ENCODE data around the gene GPC6.

The GPC6 gene

DNA sequence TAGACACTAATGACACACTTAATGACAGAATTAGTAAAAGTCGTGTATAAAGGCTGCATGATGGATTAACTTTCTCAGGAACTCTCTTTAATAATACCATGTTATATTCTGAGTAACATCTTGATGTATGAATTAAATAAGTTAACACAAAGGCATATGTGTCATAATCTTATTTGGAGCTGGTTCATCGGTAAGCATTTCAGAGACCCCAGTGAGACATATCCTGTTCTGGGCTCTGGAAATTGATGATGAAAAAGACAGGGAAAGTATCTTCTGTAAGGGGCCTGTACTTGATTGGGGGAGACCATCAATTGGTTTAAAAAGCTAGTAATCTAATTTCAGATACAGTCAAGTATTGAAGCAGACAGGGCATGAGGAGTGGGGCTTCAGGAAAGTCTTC lies 547.9 kb downstream of the GPC6 start:
- no peak overlapping the region for H3K27ac Mint-ChIP-seq
- no peak overlapping the region for H3K4me3 Mint-ChIP-seq
- H3K27me3 Mint-ChIP-seq (ENCODE audit: low read depth, poor library complexity) = no peaks in the 10 kb centered on the region
- TF ChIP-seq, protein P1, sequence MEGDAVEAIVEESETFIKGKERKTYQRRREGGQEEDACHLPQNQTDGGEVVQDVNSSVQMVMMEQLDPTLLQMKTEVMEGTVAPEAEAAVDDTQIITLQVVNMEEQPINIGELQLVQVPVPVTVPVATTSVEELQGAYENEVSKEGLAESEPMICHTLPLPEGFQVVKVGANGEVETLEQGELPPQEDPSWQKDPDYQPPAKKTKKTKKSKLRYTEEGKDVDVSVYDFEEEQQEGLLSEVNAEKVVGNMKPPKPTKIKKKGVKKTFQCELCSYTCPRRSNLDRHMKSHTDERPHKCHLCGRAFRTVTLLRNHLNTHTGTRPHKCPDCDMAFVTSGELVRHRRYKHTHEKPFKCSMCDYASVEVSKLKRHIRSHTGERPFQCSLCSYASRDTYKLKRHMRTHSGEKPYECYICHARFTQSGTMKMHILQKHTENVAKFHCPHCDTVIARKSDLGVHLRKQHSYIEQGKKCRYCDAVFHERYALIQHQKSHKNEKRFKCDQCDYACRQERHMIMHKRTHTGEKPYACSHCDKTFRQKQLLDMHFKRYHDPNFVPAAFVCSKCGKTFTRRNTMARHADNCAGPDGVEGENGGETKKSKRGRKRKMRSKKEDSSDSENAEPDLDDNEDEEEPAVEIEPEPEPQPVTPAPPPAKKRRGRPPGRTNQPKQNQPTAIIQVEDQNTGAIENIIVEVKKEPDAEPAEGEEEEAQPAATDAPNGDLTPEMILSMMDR (IDR thresholded peaks at IDR 0.05) = no peak
- H3K36me3 Mint-ChIP-seq (ENCODE audit: low read depth) = no peaks in the 10 kb centered on the region
- no peak for DNase-seq
- no peaks in the 10 kb centered on the region for H3K9me3 Mint-ChIP-seq
- peaks cover 23% of the 10 kb centered on the region for H3K4me1 Mint-ChIP-seq

DNA sequence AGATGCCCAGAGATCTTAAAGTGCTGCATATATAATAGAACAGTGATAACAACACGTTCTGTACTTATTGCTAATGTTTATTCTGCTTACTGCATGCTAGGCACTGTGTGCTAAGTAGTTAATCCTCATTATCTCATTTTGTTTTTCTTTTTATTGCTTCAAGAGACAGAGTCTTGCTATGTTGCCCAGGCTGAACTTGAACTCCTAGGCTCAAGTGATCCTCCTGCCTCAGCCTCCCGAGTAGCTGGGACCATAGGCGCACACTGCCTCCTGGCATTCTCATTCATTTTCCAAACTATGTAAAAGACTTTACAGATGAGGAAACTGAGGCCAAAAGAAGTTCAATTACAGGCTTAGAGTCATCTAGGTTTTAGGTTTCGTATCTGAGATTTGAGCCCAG lies 548.4 kb downstream of the GPC6 start:
- H3K27ac Mint-ChIP-seq = no peak overlapping the region
- no peaks in the 10 kb centered on the region for H3K27me3 Mint-ChIP-seq (ENCODE audit: low read depth, poor library complexity)
- no peaks in the 10 kb centered on the region for H3K9me3 Mint-ChIP-seq
- H3K4me3 Mint-ChIP-seq = no peak overlapping the region
- DNase-seq = no peak
- TF ChIP-seq, protein P1 (IDR thresholded peaks at IDR 0.05) = no peak
- no peaks in the 10 kb centered on the region for H3K36me3 Mint-ChIP-seq (ENCODE audit: low read depth)
- peaks cover 18% of the 10 kb centered on the region for H3K4me1 Mint-ChIP-seq

DNA sequence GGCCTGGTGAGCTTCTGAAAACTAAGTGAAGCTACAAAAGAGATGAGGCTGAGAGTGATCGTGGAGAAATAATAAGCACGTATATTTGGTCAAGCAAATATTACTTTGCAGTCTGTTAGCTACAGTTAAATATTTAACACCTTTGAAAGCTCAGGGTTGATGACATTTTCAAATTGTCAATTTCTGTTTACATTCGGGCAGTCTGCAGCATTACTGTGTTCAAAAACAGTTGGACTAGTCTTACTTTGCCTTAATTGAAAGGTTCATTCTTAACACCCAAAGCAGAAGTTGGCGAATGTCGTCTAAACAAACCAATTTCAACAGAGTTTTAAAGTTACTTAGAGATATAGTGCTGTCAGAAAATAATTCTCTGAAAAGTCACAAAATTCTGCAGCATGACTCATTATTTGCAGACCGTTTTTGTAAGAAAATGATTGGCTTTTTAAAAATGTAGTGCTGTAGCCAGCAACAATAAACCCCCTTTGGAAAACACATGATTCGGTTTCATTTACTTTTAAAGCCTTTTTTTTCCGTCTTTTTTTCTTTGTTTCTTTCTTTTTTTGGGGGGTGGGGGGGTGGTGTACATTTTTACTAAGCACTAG lies 549.0 kb downstream of the GPC6 start:
- H3K4me3 Mint-ChIP-seq = no peak overlapping the region
- H3K36me3 Mint-ChIP-seq (ENCODE audit: low read depth) = no peaks in the 10 kb centered on the region
- no peaks in the 10 kb centered on the region for H3K9me3 Mint-ChIP-seq
- no peak for DNase-seq
- no peak overlapping the region for H3K27ac Mint-ChIP-seq
- H3K27me3 Mint-ChIP-seq (ENCODE audit: low read depth, poor library complexity) = no peaks in the 10 kb centered on the region
- TF ChIP-seq, protein P1 (IDR thresholded peaks at IDR 0.05) = no peak
- H3K4me1 Mint-ChIP-seq = peaks cover 12% of the 10 kb centered on the region

DNA sequence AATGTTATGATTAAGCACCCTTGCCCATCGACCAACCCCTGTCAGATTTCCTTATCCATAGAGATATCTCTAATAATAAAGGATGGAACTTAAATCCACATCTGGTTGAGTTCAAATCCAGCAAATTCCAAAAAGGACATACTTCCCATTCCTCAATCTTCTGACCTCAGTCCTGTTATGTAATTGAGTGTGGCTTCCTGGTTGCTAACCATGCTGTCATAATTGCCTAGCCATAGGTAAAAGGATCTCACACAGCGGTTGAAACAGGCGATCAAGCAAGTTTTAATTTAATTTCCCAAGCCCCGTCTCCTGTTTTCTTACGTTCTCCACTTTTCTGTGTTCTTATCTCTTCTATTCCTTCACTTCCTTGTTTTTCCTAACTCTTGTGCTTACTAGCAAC lies 550.3 kb downstream of the GPC6 start:
- H3K4me1 Mint-ChIP-seq = no peaks in the 10 kb centered on the region
- H3K27me3 Mint-ChIP-seq (ENCODE audit: low read depth, poor library complexity) = no peaks in the 10 kb centered on the region
- H3K9me3 Mint-ChIP-seq = no peaks in the 10 kb centered on the region
- TF ChIP-seq, protein P1 (IDR thresholded peaks at IDR 0.05) = no peak
- no peak overlapping the region for H3K4me3 Mint-ChIP-seq
- no peaks in the 10 kb centered on the region for H3K36me3 Mint-ChIP-seq (ENCODE audit: low read depth)
- no peak overlapping the region for H3K27ac Mint-ChIP-seq
- no peak for DNase-seq

DNA sequence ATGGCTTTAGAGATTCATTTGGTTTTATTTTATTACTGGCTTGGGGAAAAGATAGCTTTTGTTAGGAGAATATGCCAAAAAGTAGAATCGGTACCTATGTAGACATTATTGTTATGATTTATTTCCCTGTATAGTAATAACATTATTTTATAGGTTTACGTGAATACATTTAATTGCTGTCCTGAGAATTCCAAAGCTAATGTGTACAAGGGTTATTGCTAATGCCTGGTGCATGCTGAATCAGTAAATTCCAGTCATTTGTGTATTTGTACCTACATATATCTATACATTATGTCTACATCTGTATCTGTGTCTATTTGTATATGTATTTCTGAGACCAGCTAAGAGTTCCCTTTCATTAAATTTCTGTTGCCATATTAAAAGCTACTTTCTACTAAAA lies 550.9 kb downstream of the GPC6 start:
- no peak overlapping the region for H3K27ac Mint-ChIP-seq
- no peak for DNase-seq
- no peak overlapping the region for H3K4me3 Mint-ChIP-seq
- H3K36me3 Mint-ChIP-seq (ENCODE audit: low read depth) = no peaks in the 10 kb centered on the region
- no peaks in the 10 kb centered on the region for H3K9me3 Mint-ChIP-seq
- no peaks in the 10 kb centered on the region for H3K4me1 Mint-ChIP-seq
- TF ChIP-seq, protein P1 (IDR thresholded peaks at IDR 0.05) = no peak
- no peaks in the 10 kb centered on the region for H3K27me3 Mint-ChIP-seq (ENCODE audit: low read depth, poor library complexity)

DNA sequence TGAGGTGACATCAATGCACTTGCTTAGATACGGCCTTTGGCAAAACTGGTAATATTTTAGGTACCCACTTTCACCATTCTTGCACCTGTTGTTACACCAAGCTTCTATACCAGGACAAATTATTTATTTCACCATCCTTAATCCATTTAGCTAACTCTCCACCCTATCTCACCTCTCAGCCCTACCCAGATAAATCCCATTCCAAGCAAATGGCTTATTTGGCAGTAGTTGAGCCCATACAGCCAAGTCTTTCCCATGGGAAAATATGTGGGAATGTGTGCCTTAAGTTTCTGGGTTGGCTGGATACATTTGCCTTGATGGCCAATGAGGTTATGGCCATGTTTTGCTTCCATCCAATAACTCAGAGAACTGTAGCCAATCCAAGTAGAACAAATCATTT lies 551.9 kb downstream of the GPC6 start:
- peaks cover 5% of the 10 kb centered on the region for H3K9me3 Mint-ChIP-seq
- H3K36me3 Mint-ChIP-seq (ENCODE audit: low read depth) = peaks cover 2% of the 10 kb centered on the region
- TF ChIP-seq, protein P1 (IDR thresholded peaks at IDR 0.05) = no peak
- H3K4me1 Mint-ChIP-seq = no peaks in the 10 kb centered on the region
- no peak for DNase-seq
- no peak overlapping the region for H3K27ac Mint-ChIP-seq
- no peaks in the 10 kb centered on the region for H3K27me3 Mint-ChIP-seq (ENCODE audit: low read depth, poor library complexity)
- no peak overlapping the region for H3K4me3 Mint-ChIP-seq

All from nephron progenitor cell (in vitro differentiated cells).